IMR-90 (cell line): ENCODE data around the gene FAM131C. TPM values are rescaled to one million over a fixed set of nuclear protein-coding genes. Genes with fewer than 3 reads are reported as not detected.
A peak's percentile ranks its signal among the peaks of the same experiment; 100 is the strongest.

Experiments used
- ATAC-seq: fragments of 200-7000 bp; cut with Tn5 transposase; 2 replicates; pipeline ENCODE4 v1.9.1; 2020; ENCODE audit warnings: low read depth, mild to moderate bottlenecking, moderate library complexity
- BruUV-seq: library from RNA; stranded (reverse); fragments of 400-500 nt; replicated peaks from 2 replicates; lab custom pipeline; 2021; lab: Mats Ljungman, UMichigan
- CTCF ChIA-PET: fragments of 300-600 bp; formaldehyde crosslinking; extraction: SDS; loops from one replicate; lab custom pipeline; 2021; ENCODE audit warnings: antibody characterized with exemption; lab: Yijun Ruan, JAX
- POLR2A ChIA-PET: fragments of 300-600 bp; sonication (Branson Sonifier 250); formaldehyde crosslinking; loops from one replicate; lab custom pipeline; 2022; ENCODE audit warnings: antibody characterized with exemption; ENCODE audit not compliant: unreplicated experiment; lab: Charles Lee
- DNase-seq: peaks from one replicate; pipeline ENCODE4 v3.0.0; 2013
- H2AFZ ChIP-seq: replicated peaks from 2 replicates; pipeline ENCODE3; 2013; ENCODE audit warnings: low read length, mild to moderate bottlenecking; ENCODE audit not compliant: poor library complexity
- H2AK5ac ChIP-seq: 2 replicates; pipeline ENCODE4 v1.6.1; 2013; ENCODE audit warnings: low read depth, low read length, inconsistent platforms
- H2AK9ac ChIP-seq: replicated peaks from 2 replicates; pipeline ENCODE3; 2013; ENCODE audit warnings: mild to moderate bottlenecking, low read depth, low read length, moderate library complexity; ENCODE audit not compliant: poor library complexity
- H2BK120ac ChIP-seq: 2 replicates; pipeline ENCODE4 v1.6.1; 2013; ENCODE audit warnings: low read depth, low read length, inconsistent platforms
- H2BK15ac ChIP-seq: 3 replicates; pipeline ENCODE4 v1.6.1; 2013; ENCODE audit warnings: low read depth, low read length, inconsistent platforms
- H2BK20ac ChIP-seq: 2 replicates; pipeline ENCODE4 v1.6.1; 2013; ENCODE audit warnings: low read depth, mild to moderate bottlenecking, inconsistent platforms, low read length, moderate library complexity
- H2BK5ac ChIP-seq: 2 replicates; pipeline ENCODE4 v1.6.1; 2013; ENCODE audit warnings: mild to moderate bottlenecking, low read depth, low read length, inconsistent platforms; ENCODE audit not compliant: poor library complexity, severe bottlenecking
- H3K14ac ChIP-seq: replicated peaks from 2 replicates; pipeline ENCODE4 v1.6.1; 2013; ENCODE audit warnings: low read depth, low read length, inconsistent platforms
- H3K18ac ChIP-seq: 2 replicates; pipeline ENCODE4 v1.6.1; 2013; ENCODE audit warnings: low read depth, low read length, control low read depth
- H3K23ac ChIP-seq: 2 replicates; pipeline ENCODE4 v1.6.1; 2013; ENCODE audit warnings: low read depth, low read length, inconsistent platforms
- H3K27ac ChIP-seq: 2 replicates; pipeline ENCODE4 v1.5.1; 2013; ENCODE audit warnings: mild to moderate bottlenecking, control low read depth, low read length; ENCODE audit not compliant: insufficient read depth
- H3K27me3 ChIP-seq: 2 replicates; pipeline ENCODE4 v1.6.1; 2013; ENCODE audit warnings: low read length; ENCODE audit not compliant: control insufficient read depth, insufficient read depth
- H3K36me3 ChIP-seq: 2 replicates; pipeline ENCODE4 v1.6.1; 2013; ENCODE audit warnings: low read length, mixed read lengths; ENCODE audit not compliant: control insufficient read depth, insufficient read depth
- H3K4ac ChIP-seq: 2 replicates; pipeline ENCODE4 v1.6.1; 2013; ENCODE audit warnings: low read depth, low read length, inconsistent platforms
- H3K4me1 ChIP-seq: 2 replicates; pipeline ENCODE4 v1.6.1; 2013; ENCODE audit warnings: low read length, mixed read lengths; ENCODE audit not compliant: control insufficient read depth, insufficient read depth
- H3K4me2 ChIP-seq: 2 replicates; pipeline ENCODE4 v1.6.1; 2013; ENCODE audit warnings: low read depth, mild to moderate bottlenecking, control low read depth, low read length, moderate library complexity
- H3K4me3 ChIP-seq: 2 replicates; pipeline ENCODE4 v1.5.1; 2013; ENCODE audit warnings: low read depth, mild to moderate bottlenecking, control low read depth, low read length, moderate library complexity; ENCODE audit not compliant: insufficient read depth
- H3K56ac ChIP-seq: 2 replicates; pipeline ENCODE4 v1.6.1; 2013; ENCODE audit warnings: low read length, inconsistent platforms; ENCODE audit not compliant: insufficient read depth; ENCODE audit errors: extremely low read depth
- H3K79me1 ChIP-seq, 2 experiments: 2 replicates each; pipeline ENCODE4 v1.6.1; 2013; ENCODE audit warnings: low read length in 2 of 2, inconsistent platforms in 1 of 2, low read depth in 1 of 2
- H3K9ac ChIP-seq: 2 replicates; pipeline ENCODE4 v1.6.1; 2013; ENCODE audit warnings: low read depth, low read length, control low read depth
- H3K9me1 ChIP-seq: 2 replicates; pipeline ENCODE4 v1.6.1; 2013; ENCODE audit warnings: low read length, inconsistent platforms; ENCODE audit not compliant: insufficient read depth
- H3K9me3 ChIP-seq: 2 replicates; pipeline ENCODE4 v1.6.1; 2013; ENCODE audit warnings: low read length; ENCODE audit not compliant: control insufficient read depth, insufficient read depth
- H4K20me1 ChIP-seq: 2 replicates; pipeline ENCODE4 v1.6.1; 2013; ENCODE audit warnings: low read length, inconsistent platforms; ENCODE audit not compliant: insufficient read depth
- H4K5ac ChIP-seq: 2 replicates; pipeline ENCODE4 v1.6.1; 2013; ENCODE audit warnings: mild to moderate bottlenecking, low read depth, low read length, control low read depth
- H4K8ac ChIP-seq, 2 experiments: 2 replicates each; pipeline ENCODE4 v1.6.1; 2013; ENCODE audit warnings: low read depth in 2 of 2, low read length in 2 of 2, control low read depth in 1 of 2, inconsistent platforms in 1 of 2
- H4K91ac ChIP-seq: 2 replicates; pipeline ENCODE4 v1.6.1; 2013; ENCODE audit warnings: low read depth, low read length, inconsistent platforms; ENCODE audit not compliant: insufficient read depth
- CEBPB ChIP-seq: IDR thresholded peaks from 2 replicates; pipeline ENCODE4 v1.6.1; 2012; ENCODE audit warnings: low read depth, low read length, improper control_type of control experiment
- MAZ ChIP-seq: IDR thresholded peaks from 2 replicates; pipeline ENCODE4 v1.6.1; 2012; ENCODE audit warnings: low read depth, mild to moderate bottlenecking, low read length, improper control_type of control experiment, moderate library complexity, borderline replicate concordance
- WGBS, 2 experiments: methylation state at CpG; one replicate each; pipeline versions ENCODE4 v1.1.5 to v1.1.7; 2013; ENCODE audit warnings: missing lambda C conversion rate in 2 of 2; ENCODE audit not compliant: insufficient read length in 1 of 2; ENCODE audit errors: extremely low coverage in 2 of 2; 5-methylcytosine and 5-hydroxymethylcytosine counted together
- dilution Hi-C: fragments of 300-500 bp; cut with HindIII; formaldehyde crosslinking; loops from one replicate; pipeline ENCODE4 v1.14.3; 2018; ENCODE audit warnings: low sequenced_read_pairs; ENCODE audit not compliant: unreplicated experiment
- in situ Hi-C: fragments of 300-500 bp; cut with MboI; formaldehyde crosslinking; loops from 3 replicates; pipeline ENCODE4 v1.14.3; 2019; ENCODE audit warnings: low sequenced_read_pairs, inconsistent platforms, mixed read lengths
- intact Hi-C: fragments of 100-400 bp; cut with micrococcal nuclease; formaldehyde crosslinking; loops from 2 replicates; pipeline ENCODE4 v1.10.0; 2022
- polyA plus RNA-seq, 3 experiments: library from polyadenylated mRNA; depleted of rRNA; stranded (reverse); fragments of >200 nt; gene quantifications; 2 replicates each; pipeline ENCODE4 v1.2.3, GENCODE V29; 2012; ENCODE audit warnings: low replicate concordance in 1 of 3
- total RNA-seq: library from RNA; depleted of rRNA; stranded (reverse); fragments of >200 nt; gene quantifications from 2 replicates; pipeline ENCODE4 v1.2.3, GENCODE V29; 2012

Gene FAM131C
- total and polyA plus RNA-seq, 2 of the 4 experiments (the other 2 are of a cell fraction), result 0.18 to 1.0 TPM

DNA sequence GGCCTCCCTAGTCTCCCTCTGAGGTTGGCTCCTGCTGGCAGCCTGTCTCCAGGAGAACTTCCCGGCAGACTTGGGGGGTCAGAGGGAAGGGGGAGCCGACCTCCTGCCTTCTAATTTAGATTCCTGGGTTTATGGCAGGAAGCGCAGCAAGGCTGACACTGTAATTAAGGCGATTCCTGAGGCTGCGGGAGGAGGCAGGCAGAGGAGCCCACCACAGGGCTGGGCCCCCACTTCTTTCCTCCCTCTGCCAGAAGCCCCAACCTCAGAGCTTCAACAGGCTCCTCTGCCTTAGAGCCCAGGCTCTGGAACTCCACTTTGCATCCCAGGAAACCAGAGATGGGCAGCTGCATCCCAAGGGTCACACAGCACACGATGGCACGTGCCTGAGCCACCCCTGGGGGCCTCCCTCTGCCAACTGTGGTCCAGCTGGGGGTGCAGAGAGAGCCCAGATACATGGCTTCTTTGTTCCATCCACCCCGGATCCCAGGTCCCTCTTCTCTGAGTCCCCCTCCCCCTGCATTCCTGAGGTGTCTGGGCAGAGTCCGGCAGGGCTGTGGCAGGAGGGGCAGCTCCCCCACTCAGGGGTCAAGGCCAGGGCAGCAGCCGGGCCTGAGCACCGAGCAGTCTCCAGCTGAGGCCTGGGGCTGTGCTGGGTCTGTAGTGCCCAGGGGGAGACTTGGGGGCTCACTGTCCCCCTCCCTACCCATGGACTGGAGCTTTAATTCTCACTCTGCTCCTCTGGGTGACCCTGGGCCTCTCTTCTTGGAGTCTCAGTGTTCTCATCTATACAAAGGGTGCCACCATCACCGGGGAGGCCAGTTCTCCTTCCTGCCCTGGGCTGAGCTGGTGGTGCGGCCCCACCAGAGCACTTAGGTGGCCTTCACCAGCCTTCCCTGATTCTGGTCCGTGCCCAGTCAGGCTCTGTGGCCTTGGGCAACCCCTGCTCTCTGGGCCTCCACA, 39.4 kb upstream of the FAM131C start:
- Histone ChIP-seq H2BK5ac (no peak overlapping the region), H3K4ac (peak overlapping the region; percentile 83), H2AK9ac (peak overlapping the region; percentile 88), H2BK20ac (peak overlapping the region; percentile 66), H2BK120ac (peak overlapping the region; percentile 54), H4K8ac (peak overlapping the region; percentile 53 to 72; a peak in 3 of 4 replicates), H3K4me3 (no peak overlapping the region), H3K4me2 (no peak overlapping the region), H3K23ac (no peak overlapping the region), H4K20me1 (no peaks in the 10 kb centered on the region), H2AFZ (peak overlapping the region; percentile 78), H3K27me3 (no peaks in the 10 kb centered on the region), H3K79me1 (no peaks in the 10 kb centered on the region; a peak in 1 of 4 replicates), H3K14ac (peak overlapping the region; percentile 89), H3K36me3 (no peaks in the 10 kb centered on the region), H2BK15ac (no peak overlapping the region; the same call in 1 of the 3 replicates), H4K91ac (peak overlapping the region; percentile 43), H3K4me1 (peaks cover 18% of the 10 kb centered on the region), H3K56ac (no peak overlapping the region), H2AK5ac (peak overlapping the region; percentile 76), H3K9me1 (no peaks in the 10 kb centered on the region), H3K27ac (no peak overlapping the region), H3K9me3 (peaks cover 3% of the 10 kb centered on the region), H3K18ac (peak overlapping the region; percentile 14; the same call in 1 of the 2 replicates), H3K9ac (no peak overlapping the region), H4K5ac (peak overlapping the region; percentile 32; the same call in 1 of the 2 replicates)
- in situ Hi-C loops, result no loop called here
- DNase-seq (no peak), ATAC-seq (peak; percentile 59)
- intact Hi-C loops, result no loop called here
- dilution Hi-C loops, result no loop called here
- WGBS, 2 experiments, result 76% methylated on average over 4 of the region's 14 CpGs; no CpG with 5 or more reads in 1 of the 2 experiments
- TF ChIP-seq MAZ, result peak; percentile 85; the same call in 1 of the 2 replicates
- no peak for TF ChIP-seq CEBPB
- ChIA-PET POLR2A (interaction anchor here (0.6 kb wide), 1 partner anchor 8 kb away, joined by 4 read pairs; no protein-coding TSS in a partner anchor), CTCF (interaction anchor here (1.4 kb wide), 1 partner anchor 29 kb away, joined by 3 read pairs; no protein-coding TSS in a partner anchor)
- no TSS peak for BruUV-seq
